Mammary epithelial cell (primary cell): Measurements from ENCODE around the gene SUGP1.

ENCODE experiments used
- EZH2 ChIP-seq: IDR thresholded peaks from 2 replicates; pipeline ENCODE4 v1.6.1; 2012; ENCODE audit warnings: low read length, inconsistent platforms, borderline replicate concordance
- TF ChIP-seq, protein P1 (sequence below), 2 donors: IDR thresholded peaks in 1 of 2; conservative IDR thresholded peaks in 1 of 2; 2 replicates each; pipeline ENCODE4 v1.5.1; 2011 to 2012; ENCODE audit warnings: inconsistent platforms in 2 of 2, low read length in 2 of 2, mild to moderate bottlenecking in 2 of 2, control low read depth in 1 of 2, low read depth in 1 of 2; ENCODE audit not compliant: insufficient read depth in 1 of 2; ENCODE audit errors: extremely low read depth in 1 of 2

DNA sequence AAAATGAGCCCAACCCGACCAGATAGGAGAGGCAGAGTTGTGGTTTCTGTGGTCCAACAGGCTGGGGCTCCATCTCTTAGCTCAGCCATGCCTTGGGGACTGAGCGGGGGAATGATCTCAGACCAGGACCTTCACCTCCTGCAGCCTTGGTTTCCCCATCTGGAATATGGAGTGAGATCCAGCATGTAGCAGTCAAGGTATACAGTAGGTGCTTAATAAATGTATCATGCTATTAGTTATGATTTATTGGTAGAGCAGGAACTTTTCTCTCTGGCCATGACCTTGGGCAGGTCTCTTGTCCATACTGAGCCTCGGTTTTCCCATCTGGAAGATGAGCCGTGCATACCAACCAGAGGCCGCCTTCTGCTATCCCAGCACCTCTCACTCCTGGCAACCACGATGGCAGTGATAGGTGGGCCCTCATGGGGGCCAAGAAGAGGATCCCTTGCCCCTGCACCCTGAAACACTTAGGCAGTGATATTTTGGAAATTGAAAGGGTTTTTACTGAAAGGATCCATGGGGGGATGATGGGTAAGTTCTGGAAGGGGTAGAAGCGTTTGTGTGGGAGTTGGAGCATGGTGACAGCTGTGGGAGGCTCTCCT is 56.3 kb downstream of the SUGP1 start:
- TF ChIP-seq, protein P1, sequence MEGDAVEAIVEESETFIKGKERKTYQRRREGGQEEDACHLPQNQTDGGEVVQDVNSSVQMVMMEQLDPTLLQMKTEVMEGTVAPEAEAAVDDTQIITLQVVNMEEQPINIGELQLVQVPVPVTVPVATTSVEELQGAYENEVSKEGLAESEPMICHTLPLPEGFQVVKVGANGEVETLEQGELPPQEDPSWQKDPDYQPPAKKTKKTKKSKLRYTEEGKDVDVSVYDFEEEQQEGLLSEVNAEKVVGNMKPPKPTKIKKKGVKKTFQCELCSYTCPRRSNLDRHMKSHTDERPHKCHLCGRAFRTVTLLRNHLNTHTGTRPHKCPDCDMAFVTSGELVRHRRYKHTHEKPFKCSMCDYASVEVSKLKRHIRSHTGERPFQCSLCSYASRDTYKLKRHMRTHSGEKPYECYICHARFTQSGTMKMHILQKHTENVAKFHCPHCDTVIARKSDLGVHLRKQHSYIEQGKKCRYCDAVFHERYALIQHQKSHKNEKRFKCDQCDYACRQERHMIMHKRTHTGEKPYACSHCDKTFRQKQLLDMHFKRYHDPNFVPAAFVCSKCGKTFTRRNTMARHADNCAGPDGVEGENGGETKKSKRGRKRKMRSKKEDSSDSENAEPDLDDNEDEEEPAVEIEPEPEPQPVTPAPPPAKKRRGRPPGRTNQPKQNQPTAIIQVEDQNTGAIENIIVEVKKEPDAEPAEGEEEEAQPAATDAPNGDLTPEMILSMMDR (conservative IDR thresholded peaks at IDR 0.05 in 1 of 2, IDR thresholded peaks at IDR 0.05 in 1 of 2; ENCODE audit: extremely low read depth in 1 of 2, insufficient read depth in 1 of 2, low read depth in 1 of 2, low read length in 2 of 2) = no peak
- TF ChIP-seq EZH2 = no peak
